ENCODE measurements around the gene TBL3. TPM values are rescaled to one million over a fixed set of nuclear protein-coding genes. Genes with fewer than 3 reads are reported as not detected.

Gene TBL3
- total RNA-seq, 1 experiment from 2014 or later: 76.8 TPM

Other genes with a start within 250 kb of the TBL3 start
- not detected in 2 replicates for gene NME3, start 200.5 kb upstream of the TBL3 start, total RNA-seq (2014; rRNA removed; shearing (Covaris generic))
- gene EME2, start 199.2 kb upstream of the TBL3 start, total RNA-seq (2014; rRNA removed; shearing (Covaris generic)): 0.76 and 2.2 TPM in 2 replicates
- gene MRPS34, start 198.9 kb upstream of the TBL3 start, total RNA-seq (2014; rRNA removed; shearing (Covaris generic)): 115 and 133 TPM in 2 replicates
- 25.9 and 29.8 TPM in 2 replicates for gene SPSB3, start 189.5 kb upstream of the TBL3 start, total RNA-seq (2014; rRNA removed; shearing (Covaris generic))
- gene NUBP2, start 189.1 kb upstream of the TBL3 start, total RNA-seq (2014; rRNA removed; shearing (Covaris generic)): 53.7 and 86.4 TPM in 2 replicates
- gene IGFALS, start 178.3 kb upstream of the TBL3 start, total RNA-seq (2014; rRNA removed; shearing (Covaris generic)): 0.07 TPM in 1 of 2 replicates, not detected in the other
- 75.7 and 92.6 TPM in 2 replicates for gene HAGH, start 145.2 kb upstream of the TBL3 start, total RNA-seq (2014; rRNA removed; shearing (Covaris generic))
- gene FAHD1, start 144.8 kb upstream of the TBL3 start, total RNA-seq (2014; rRNA removed; shearing (Covaris generic)): 53.8 and 64.0 TPM in 2 replicates
- 1.0 and 1.8 TPM in 2 replicates for gene MEIOB, start 99.9 kb upstream of the TBL3 start, total RNA-seq (2014; rRNA removed; shearing (Covaris generic))
- not detected in 2 replicates for gene HS3ST6, start 53.6 kb upstream of the TBL3 start, total RNA-seq (2014; rRNA removed; shearing (Covaris generic))
- 16.2 and 27.8 TPM in 2 replicates for gene MSRB1, start 28.9 kb upstream of the TBL3 start, total RNA-seq (2014; rRNA removed; shearing (Covaris generic))
- gene RPL3L, start 17.4 kb upstream of the TBL3 start, total RNA-seq (2014; rRNA removed; shearing (Covaris generic)): 0.52 TPM in 1 of 2 replicates, not detected in the other
- gene NDUFB10, start 12.5 kb upstream of the TBL3 start, total RNA-seq (2014; rRNA removed; shearing (Covaris generic)): 287 and 304 TPM in 2 replicates
- 1,628 and 1,651 TPM in 2 replicates for gene RPS2, start 7.2 kb upstream of the TBL3 start, total RNA-seq (2014; rRNA removed; shearing (Covaris generic))
- not detected in 2 replicates for gene RNF151, start 5.2 kb upstream of the TBL3 start, total RNA-seq (2014; rRNA removed; shearing (Covaris generic))
- gene NOXO1, start 9.4 kb downstream of the TBL3 start, total RNA-seq (2014; rRNA removed; shearing (Covaris generic)): not detected in 2 replicates
- 11.7 and 21.0 TPM in 2 replicates for gene GFER, start 12.1 kb downstream of the TBL3 start, total RNA-seq (2014; rRNA removed; shearing (Covaris generic))
- gene SYNGR3, start 17.9 kb downstream of the TBL3 start, total RNA-seq (2014; rRNA removed; shearing (Covaris generic)): 3.4 and 7.1 TPM in 2 replicates
- 21.3 and 23.9 TPM in 2 replicates for gene ZNF598, start 37.8 kb downstream of the TBL3 start, total RNA-seq (2014; rRNA removed; shearing (Covaris generic))
- 0.12 TPM in 1 of 2 replicates, not detected in the other for gene NPW, start 47.7 kb downstream of the TBL3 start, total RNA-seq (2014; rRNA removed; shearing (Covaris generic))
- 143 and 175 TPM in 2 replicates for gene NHERF2, start 54.8 kb downstream of the TBL3 start, total RNA-seq (2014; rRNA removed; shearing (Covaris generic))
- gene NTHL1, start 75.8 kb downstream of the TBL3 start, total RNA-seq (2014; rRNA removed; shearing (Covaris generic)): 22.7 and 35.6 TPM in 2 replicates
- 29.7 and 31.2 TPM in 2 replicates for gene TSC2, start 75.9 kb downstream of the TBL3 start, total RNA-seq (2014; rRNA removed; shearing (Covaris generic))
- 12.9 and 56.0 TPM in 2 replicates for gene PKD1, start 163.8 kb downstream of the TBL3 start, total RNA-seq (2014; rRNA removed; shearing (Covaris generic))
- gene RAB26, start 176.6 kb downstream of the TBL3 start, total RNA-seq (2014; rRNA removed; shearing (Covaris generic)): 2.1 and 3.8 TPM in 2 replicates
- 69.0 and 92.8 TPM in 2 replicates for gene TRAF7, start 183.7 kb downstream of the TBL3 start, total RNA-seq (2014; rRNA removed; shearing (Covaris generic))
- not detected in 2 replicates for gene CASKIN1, start 224.6 kb downstream of the TBL3 start, total RNA-seq (2014; rRNA removed; shearing (Covaris generic))
- 18.9 and 26.5 TPM in 2 replicates for gene MLST8, start 233.4 kb downstream of the TBL3 start, total RNA-seq (2014; rRNA removed; shearing (Covaris generic))
- 0.10 and 0.89 TPM in 2 replicates for gene BRICD5, start 238.8 kb downstream of the TBL3 start, total RNA-seq (2014; rRNA removed; shearing (Covaris generic))
- 23.9 and 32.7 TPM in 2 replicates for gene PGP, start 242.8 kb downstream of the TBL3 start, total RNA-seq (2014; rRNA removed; shearing (Covaris generic))

Data from M059J (cell line).